COLO829 (cell line): ENCODE data around the gene CYP46A1.
A peak's percentile ranks its signal among the peaks of the same experiment; 100 is the strongest.
"Not testable (repeated sequence)": the region's sequence is repeated elsewhere in the genome, so short reads cannot be mapped to it uniquely, and the experiment has no call there.

Source experiments
- DNase-seq: peaks from one replicate; pipeline ENCODE4 v3.0.0; 2012; ENCODE audit warnings: low spot score

CYP46A1 gene

GRCh38 chr14:99757331-99758070 is 73.4 kb downstream of the CYP46A1 start:
- peak; percentile 48 for DNase-seq

- DNase-seq = no peak
Observed at GRCh38 chr14:99758121-99758821, 74.2 kb downstream of the CYP46A1 start.

GRCh38 chr14:99758872-99759545 is 74.9 kb downstream of the CYP46A1 start:
- no peak for DNase-seq

- no peak for DNase-seq
Observed at GRCh38 chr14:99759546-99759925, 75.4 kb downstream of the CYP46A1 start.

- DNase-seq = no peak
Observed at GRCh38 chr14:99760817-99761216, 76.7 kb downstream of the CYP46A1 start.

GRCh38 chr14:99762911-99763310 is 78.8 kb downstream of the CYP46A1 start:
- not testable (repeated sequence) for DNase-seq

- no peak for DNase-seq
Observed at GRCh38 chr14:99763527-99764221, 79.6 kb downstream of the CYP46A1 start.

GRCh38 chr14:99764222-99764706 is 80.2 kb downstream of the CYP46A1 start:
- DNase-seq = no peak

GRCh38 chr14:99768381-99768780 is 84.3 kb downstream of the CYP46A1 start:
- DNase-seq = no peak

GRCh38 chr14:99769123-99769522 is 85.0 kb downstream of the CYP46A1 start:
- DNase-seq = no peak

GRCh38 chr14:99769799-99770198 is 85.7 kb downstream of the CYP46A1 start:
- no peak for DNase-seq

- DNase-seq = no peak
Observed at GRCh38 chr14:99772371-99773283, 88.5 kb downstream of the CYP46A1 start.

GRCh38 chr14:99773521-99774497 is 89.7 kb downstream of the CYP46A1 start:
- no peak for DNase-seq

- DNase-seq = no peak
Observed at GRCh38 chr14:99774556-99775307, 90.6 kb downstream of the CYP46A1 start.

GRCh38 chr14:99775351-99775750 is 91.3 kb downstream of the CYP46A1 start:
- DNase-seq = no peak
